CD14-positive monocyte (primary cell): Measurements from ENCODE around the gene DCLRE1B. TPM values are rescaled to one million over a fixed set of nuclear protein-coding genes. Genes with fewer than 3 reads are reported as not detected.

Source experiments
- DNase-seq, 3 donors: peaks; one replicate each; pipeline ENCODE4 v3.0.0-alpha.2; 2011 to 2022
- H2AFZ ChIP-seq: 2 replicates; pipeline ENCODE4 v1.6.0; 2012; ENCODE audit warnings: mild to moderate bottlenecking, low read depth, low read length, inconsistent platforms; ENCODE audit not compliant: insufficient read depth, poor library complexity, severe bottlenecking
- H3K27ac ChIP-seq, 2 donors: 1 replicate in 1 of 2; 2 replicates in 1 of 2; pipeline ENCODE4 v1.5.1; 2012 to 2013; ENCODE audit warnings: low read length in 2 of 2, control low read depth in 1 of 2, inconsistent platforms in 1 of 2, low read depth in 1 of 2, mild to moderate bottlenecking in 1 of 2
- H3K27me3 ChIP-seq, 2 donors: one replicate each; pipeline versions ENCODE4 v1.6.0 to v1.6.1; 2011 to 2013; ENCODE audit warnings: low read length in 2 of 2; ENCODE audit not compliant: control insufficient read depth in 2 of 2, insufficient read depth in 2 of 2
- H3K36me3 ChIP-seq, 2 donors: replicated peaks in 1 of 2; 1 replicate in 1 of 2; 2 replicates in 1 of 2; pipeline versions ENCODE4 v1.5.1 to v1.6.1; 2012 to 2013; ENCODE audit warnings: low read length in 2 of 2, control low read depth in 1 of 2, inconsistent platforms in 1 of 2, mild to moderate bottlenecking in 1 of 2; ENCODE audit not compliant: insufficient read depth in 2 of 2, control insufficient read depth in 1 of 2
- H3K4me1 ChIP-seq, 2 donors: 1 replicate in 1 of 2; 2 replicates in 1 of 2; pipeline versions ENCODE4 v1.5.1 to v1.6.1; 2012 to 2013; ENCODE audit warnings: low read length in 2 of 2, control low read depth in 1 of 2, inconsistent platforms in 1 of 2, mild to moderate bottlenecking in 1 of 2, moderate library complexity in 1 of 2; ENCODE audit not compliant: insufficient read depth in 2 of 2, control insufficient read depth in 1 of 2
- H3K4me2 ChIP-seq: replicated peaks from 2 replicates; pipeline ENCODE3; 2012; ENCODE audit warnings: low read length, moderate library complexity, mild to moderate bottlenecking; ENCODE audit not compliant: poor library complexity, severe bottlenecking; ENCODE audit errors: extremely low read depth
- H3K4me3 ChIP-seq, 3 experiments: fragments of 200-600 bp in 1 of 3; sonication (generic) in 1 of 3; replicated peaks in 1 of 3; 1 replicate in 2 of 3; 2 replicates in 1 of 3; pipeline ENCODE4 v1.5.1; 2011 to 2013; ENCODE audit warnings: low read length in 3 of 3, mild to moderate bottlenecking in 3 of 3, control low read depth in 2 of 3, low read depth in 2 of 3, inconsistent platforms in 1 of 3, moderate library complexity in 1 of 3
- H3K79me2 ChIP-seq: 2 replicates; pipeline ENCODE4 v1.6.0; 2012; ENCODE audit warnings: mild to moderate bottlenecking, control low read depth, inconsistent platforms, low read length, moderate library complexity; ENCODE audit not compliant: insufficient read depth
- H3K9ac ChIP-seq: 2 replicates; pipeline ENCODE4 v1.6.0; 2017; ENCODE audit warnings: low read length, mild to moderate bottlenecking; ENCODE audit not compliant: insufficient read depth, poor library complexity, severe bottlenecking
- H3K9me3 ChIP-seq, 2 donors: replicated peaks in 1 of 2; 1 replicate in 1 of 2; 2 replicates in 1 of 2; pipeline versions ENCODE4 v1.5.1 to v1.6.1; 2012 to 2013; ENCODE audit warnings: low read length in 2 of 2, control low read depth in 1 of 2; ENCODE audit not compliant: control insufficient read depth in 1 of 2, insufficient read depth in 1 of 2
- H4K20me1 ChIP-seq: 2 replicates; pipeline ENCODE4 v1.6.0; 2012; ENCODE audit warnings: mild to moderate bottlenecking, low read length, control low read depth, moderate library complexity; ENCODE audit not compliant: insufficient read depth
- H3K27ac Mint-ChIP-seq, 7 donors: one replicate each; pipeline ENCODE4 v1.8.0; 2020; ENCODE audit warnings: mild to moderate bottlenecking in 7 of 7, mixed read lengths in 7 of 7, moderate library complexity in 6 of 7, inconsistent platforms in 2 of 7
- H3K27me3 Mint-ChIP-seq, 3 donors: one replicate each; pipeline ENCODE4 v1.8.0; 2021 to 2022; ENCODE audit warnings: low read depth in 3 of 3, mild to moderate bottlenecking in 3 of 3, mixed read lengths in 3 of 3, moderate library complexity in 3 of 3, inconsistent platforms in 1 of 3
- H3K36me3 Mint-ChIP-seq, 2 donors: one replicate each; pipeline ENCODE4 v1.8.0; 2020; ENCODE audit warnings: mixed read lengths in 2 of 2, inconsistent platforms in 1 of 2, mild to moderate bottlenecking in 1 of 2
- H3K4me1 Mint-ChIP-seq: one replicate; pipeline ENCODE4 v1.8.0; 2020; ENCODE audit warnings: mild to moderate bottlenecking, mixed read lengths
- H3K4me3 Mint-ChIP-seq, 2 donors: one replicate each; pipeline ENCODE4 v1.8.0; 2020; ENCODE audit warnings: mild to moderate bottlenecking in 2 of 2, mixed read lengths in 2 of 2, moderate library complexity in 1 of 2
- H3K9me3 Mint-ChIP-seq, 7 donors: one replicate each; pipeline ENCODE4 v1.8.0; 2020 to 2022; ENCODE audit warnings: mixed read lengths in 7 of 7, mild to moderate bottlenecking in 6 of 7, moderate library complexity in 6 of 7, inconsistent platforms in 2 of 7
- CTCF ChIP-seq: fragments of 200-600 bp; IDR thresholded peaks from one replicate; pipeline ENCODE4 v1.8.0; 2022; ENCODE audit warnings: antibody characterized with exemption, mild to moderate bottlenecking
- WGBS: methylation state at CpG from one replicate; pipeline ENCODE4 v1.1.5; 2013; ENCODE audit warnings: missing lambda C conversion rate; ENCODE audit not compliant: insufficient coverage; 5-methylcytosine and 5-hydroxymethylcytosine counted together
- intact Hi-C, 2 donors: fragments of 100-400 bp; cut with micrococcal nuclease; formaldehyde crosslinking; loops; one replicate each; pipeline versions ENCODE4 v1.15.0 to v1.15.1; 2023
- polyA plus RNA-seq, 3 donors: library from polyadenylated mRNA; depleted of rRNA in 1 of 3; unstranded in 2 of 3; stranded (reverse) in 1 of 3; fragments of 300-500 nt in 2 of 3; fragments of >200 nt in 1 of 3; fragmentation: Illumina TruSeq in 2 of 3; gene quantifications; 1 replicate in 2 of 3; 2 replicates in 1 of 3; pipeline ENCODE4 v1.2.3, GENCODE V29; 2012 to 2021

DCLRE1B gene
- polyA plus RNA-seq, 3 donors: 3.0 to 5.7 (median 4.5) TPM

GRCh38 chr1:113905435-113905861, 322 bp downstream of the DCLRE1B start:
- Histone ChIP-seq H3K4me2 (peak overlapping the region; percentile 83), H2AFZ (peak overlapping the region; percentile 93), H3K36me3 (peaks cover 7 to 41% of the 10 kb centered on the region in 2 donors), H3K4me1 (peaks cover 33 to 52% of the 10 kb centered on the region in 2 donors), H4K20me1 (no peaks in the 10 kb centered on the region), H3K27me3 (no peaks in the 10 kb centered on the region), H3K9ac (peak overlapping the region; percentile 79), H3K9me3 (no peaks in the 10 kb centered on the region), H3K4me3 (peak overlapping the region; percentile 84 to 96 (median 85)), H3K79me2 (peaks cover 87% of the 10 kb centered on the region), H3K27ac (peak overlapping the region; percentile 92 to 96)
- H3K9me3 Mint-ChIP-seq: peaks cover 0 to 1% (median 0%) of the 10 kb centered on the region in 7 donors
- peaks cover 25 to 47% of the 10 kb centered on the region in 2 donors for H3K36me3 Mint-ChIP-seq
- WGBS: 0% methylated on average over 17 of the region's 17 CpGs
- TF ChIP-seq CTCF: no peak
- H3K27me3 Mint-ChIP-seq: peaks cover 0 to 2% (median 0%) of the 10 kb centered on the region in 3 donors
- peak overlapping the region; percentile 96 to 99 (median 99) for H3K27ac Mint-ChIP-seq
- H3K4me1 Mint-ChIP-seq: peaks cover 67% of the 10 kb centered on the region
- intact Hi-C loops: loop anchor here (1.0 to 5.0 kb wide), 7 partner anchors 24 to 93 kb away; partner anchors contain the start of genes HIPK1 (in 2 of the 2) and RSBN1 (in 1 of the 2)
- DNase-seq: no peak
- H3K4me3 Mint-ChIP-seq: peak overlapping the region; percentile 95 to 97

- Mint-ChIP-seq H3K27me3 (no peaks in the 10 kb centered on the region), H3K27ac (peak overlapping the region in 4 of 7 donors; percentile 10 to 56 (median 32)), H3K36me3 (peaks cover 48 to 68% of the 10 kb centered on the region in 2 donors), H3K9me3 (peaks cover 0 to 3% (median 0%) of the 10 kb centered on the region in 7 donors), H3K4me1 (peaks cover 23% of the 10 kb centered on the region), H3K4me3 (no peak overlapping the region)
- Histone ChIP-seq H3K79me2 (peaks cover 57% of the 10 kb centered on the region), H2AFZ (no peak overlapping the region), H3K4me1 (no peaks in the 10 kb centered on the region), H3K4me2 (no peak overlapping the region), H3K9me3 (no peaks in the 10 kb centered on the region), H4K20me1 (no peaks in the 10 kb centered on the region), H3K36me3 (peaks cover 30 to 55% of the 10 kb centered on the region in 2 donors), H3K27me3 (no peaks in the 10 kb centered on the region), H3K4me3 (no peak overlapping the region), H3K9ac (no peak overlapping the region), H3K27ac (no peak overlapping the region)
- WGBS: 75% methylated on average over 2 of the region's 6 CpGs
- no peak for TF ChIP-seq CTCF
- intact Hi-C loops: no loop called here
- no peak for DNase-seq
These were observed 7.6 kb downstream of the DCLRE1B start for GRCh38 chr1:113912594-113913311.
